HUES48 (cell line): ENCODE measurements around the gene SLMAP.
A peak's percentile ranks its signal among the peaks of the same experiment; 100 is the strongest.

ENCODE experiments used
- H3K27ac ChIP-seq: one replicate; pipeline ENCODE4 v1.7.0; 2013; ENCODE audit warnings: low read depth, low read length, inconsistent platforms
- H3K27me3 ChIP-seq: 2 replicates; pipeline ENCODE4 v1.6.1; 2013; ENCODE audit warnings: mild to moderate bottlenecking, low read length; ENCODE audit not compliant: control insufficient read depth, insufficient read depth
- H3K36me3 ChIP-seq: 2 replicates; pipeline ENCODE4 v1.6.1; 2013; ENCODE audit warnings: low read length; ENCODE audit not compliant: control insufficient read depth, insufficient read depth
- H3K4me1 ChIP-seq: 2 replicates; pipeline ENCODE4 v1.6.1; 2013; ENCODE audit warnings: mild to moderate bottlenecking, low read length; ENCODE audit not compliant: control insufficient read depth, insufficient read depth
- H3K4me3 ChIP-seq: 2 replicates; pipeline ENCODE4 v1.5.1; 2013; ENCODE audit warnings: mild to moderate bottlenecking, low read depth, low read length
- H3K9ac ChIP-seq: 2 replicates; pipeline ENCODE4 v1.6.1; 2013; ENCODE audit warnings: mild to moderate bottlenecking, low read depth, low read length, moderate library complexity
- H3K9me3 ChIP-seq: 2 replicates; pipeline ENCODE4 v1.6.1; 2013; ENCODE audit warnings: low read length; ENCODE audit not compliant: control insufficient read depth, insufficient read depth

The SLMAP gene

DNA sequence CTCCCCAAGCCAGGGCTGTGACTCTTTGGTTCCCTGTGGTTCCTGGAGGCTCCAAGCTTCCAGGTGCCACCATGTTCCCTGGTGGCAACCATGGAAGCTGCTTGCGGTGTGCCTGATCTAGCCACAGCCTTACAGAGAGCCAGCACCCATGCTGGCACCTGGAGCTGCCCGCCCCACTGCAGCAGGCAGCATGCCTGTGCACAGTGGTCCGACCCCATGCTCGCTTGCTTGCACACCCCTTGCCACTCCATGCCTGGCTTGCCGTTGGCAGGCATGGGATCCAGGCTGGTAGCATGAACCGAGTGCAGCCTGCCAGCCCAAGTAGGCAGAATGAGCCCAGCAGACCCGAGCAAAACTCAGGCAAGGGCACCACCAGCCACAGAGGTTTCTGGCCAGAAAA, 53.9 kb downstream of the SLMAP start:
- Histone ChIP-seq H3K9me3 (no peaks in the 10 kb centered on the region), H3K27ac (no peak overlapping the region), H3K36me3 (no peaks in the 10 kb centered on the region), H3K4me3 (no peak overlapping the region), H3K9ac (no peak overlapping the region), H3K4me1 (peaks cover 11% of the 10 kb centered on the region), H3K27me3 (no peaks in the 10 kb centered on the region)

DNA sequence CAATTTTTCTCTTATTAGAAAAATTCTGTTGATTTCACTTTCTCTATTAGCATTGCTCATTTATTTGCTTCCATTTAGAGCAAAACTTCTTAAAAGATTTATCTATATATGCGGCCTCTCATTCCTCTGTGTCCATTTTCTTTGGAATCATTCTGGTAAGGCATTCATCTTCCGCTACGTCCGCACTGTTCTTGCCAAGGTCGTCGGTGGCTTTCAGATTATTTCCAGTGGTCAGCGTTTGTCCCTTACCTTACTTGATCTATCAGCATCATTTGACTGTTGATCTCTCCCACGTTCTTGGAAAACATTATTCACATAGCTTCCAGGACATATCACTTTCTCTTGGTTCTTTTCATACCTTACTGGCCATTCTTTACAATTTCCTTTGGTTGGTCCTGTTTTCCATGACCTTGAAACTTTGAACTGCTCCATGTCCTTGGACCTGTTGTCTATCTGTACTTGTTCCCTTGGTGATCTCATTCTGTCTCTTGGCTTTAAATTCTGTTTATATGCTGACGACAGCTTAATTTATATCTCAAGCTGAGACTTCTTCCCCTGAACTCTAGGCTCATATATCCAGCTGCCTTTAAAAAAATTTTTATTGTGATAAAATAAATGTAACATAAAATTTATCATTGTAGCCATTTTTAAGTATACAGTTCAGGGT, 54.5 kb downstream of the SLMAP start:
- Histone ChIP-seq H3K9ac (no peak overlapping the region), H3K4me3 (no peak overlapping the region), H3K27ac (no peak overlapping the region), H3K9me3 (no peaks in the 10 kb centered on the region), H3K27me3 (no peaks in the 10 kb centered on the region), H3K4me1 (peaks cover 9% of the 10 kb centered on the region), H3K36me3 (no peaks in the 10 kb centered on the region)

DNA sequence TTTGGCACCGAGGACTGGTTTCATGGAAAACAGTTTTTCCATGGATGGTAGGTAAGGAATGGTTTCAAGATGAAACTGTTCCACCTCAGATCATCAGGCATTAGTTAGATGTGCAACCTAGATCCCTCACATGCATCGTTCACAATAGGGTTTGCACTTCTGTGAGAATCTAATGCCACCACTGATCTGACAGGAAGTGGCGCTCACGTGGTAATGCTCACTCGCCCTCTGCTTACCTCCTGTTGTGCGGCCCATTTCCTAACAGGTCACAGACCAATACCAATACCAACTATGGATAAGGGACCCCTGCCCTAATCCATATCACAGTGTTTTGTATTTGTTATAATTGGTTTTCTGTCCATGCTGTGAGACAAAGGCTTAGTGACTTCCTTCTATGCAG, 58.9 kb downstream of the SLMAP start:
- H3K4me3 ChIP-seq = no peak overlapping the region
- H3K27ac ChIP-seq = no peak overlapping the region
- H3K27me3 ChIP-seq = no peaks in the 10 kb centered on the region
- no peak overlapping the region for H3K9ac ChIP-seq
- 0 out of 2 replicates have a peak, but pooled peaks cover 5% of the 10 kb centered on the region for H3K4me1 ChIP-seq
- no peaks in the 10 kb centered on the region for H3K36me3 ChIP-seq
- H3K9me3 ChIP-seq = no peaks in the 10 kb centered on the region

DNA sequence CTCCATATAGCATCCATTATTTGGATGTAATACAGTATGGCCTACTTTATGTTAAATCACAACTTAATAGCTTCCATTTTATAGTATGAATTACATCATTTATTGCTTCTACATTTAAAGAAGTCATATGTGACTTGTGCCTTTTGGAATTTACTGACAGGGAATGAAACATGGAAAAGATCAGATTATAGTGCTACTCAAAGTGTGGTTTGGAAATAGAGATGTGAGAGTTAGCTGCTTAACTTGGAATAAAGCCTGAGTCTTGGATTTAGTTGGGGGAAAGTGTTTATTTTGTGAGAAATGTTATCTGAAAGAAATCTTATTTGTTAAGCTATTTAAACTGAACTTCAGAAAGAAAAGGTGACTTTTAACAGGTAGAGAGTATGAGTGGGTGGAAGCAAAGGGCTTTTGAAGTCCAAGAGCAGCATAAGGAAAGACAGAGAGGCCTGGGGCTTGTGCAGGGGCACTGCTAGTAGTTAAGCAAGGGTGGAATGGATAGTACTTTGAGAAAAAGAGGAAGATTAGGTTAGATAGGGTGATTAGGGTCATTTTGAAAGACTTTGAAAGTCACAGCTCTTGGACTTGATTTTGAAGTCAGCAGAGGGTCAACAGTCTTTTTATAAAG, 60.5 kb downstream of the SLMAP start:
- Histone ChIP-seq H3K27ac (no peak overlapping the region), H3K9me3 (no peaks in the 10 kb centered on the region), H3K4me3 (no peak overlapping the region)

DNA sequence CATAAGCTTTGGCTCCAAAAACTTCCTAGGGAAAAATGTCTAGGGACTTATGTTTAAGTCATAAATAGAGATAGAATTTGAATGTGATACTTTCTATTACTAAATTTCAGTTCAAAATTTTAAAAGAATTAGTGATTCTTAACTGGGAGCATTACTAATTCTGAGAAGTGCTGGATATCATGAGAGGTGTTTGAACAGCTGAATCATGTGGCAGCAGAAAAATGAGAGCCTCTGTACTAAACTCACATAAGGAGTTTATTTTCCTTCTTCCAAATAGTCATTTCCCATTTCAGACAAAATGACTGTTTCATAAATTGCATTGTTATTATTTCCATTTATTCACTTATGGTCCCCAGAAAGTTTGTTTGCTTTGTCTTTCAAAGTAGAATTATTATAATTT, 62.7 kb downstream of the SLMAP start:
- Histone ChIP-seq H3K36me3 (no peaks in the 10 kb centered on the region), H3K27ac (no peak overlapping the region), H3K4me3 (no peak overlapping the region), H3K4me1 (peaks cover 28% of the 10 kb centered on the region), H3K27me3 (no peaks in the 10 kb centered on the region), H3K9me3 (no peaks in the 10 kb centered on the region), H3K9ac (no peak overlapping the region)

More for the DNA sequence above, 60.5 kb downstream of the SLMAP start:
- Histone ChIP-seq H3K4me1 (peaks cover 19% of the 10 kb centered on the region), H3K27me3 (no peaks in the 10 kb centered on the region), H3K9ac (no peak overlapping the region), H3K36me3 (no peaks in the 10 kb centered on the region)

DNA sequence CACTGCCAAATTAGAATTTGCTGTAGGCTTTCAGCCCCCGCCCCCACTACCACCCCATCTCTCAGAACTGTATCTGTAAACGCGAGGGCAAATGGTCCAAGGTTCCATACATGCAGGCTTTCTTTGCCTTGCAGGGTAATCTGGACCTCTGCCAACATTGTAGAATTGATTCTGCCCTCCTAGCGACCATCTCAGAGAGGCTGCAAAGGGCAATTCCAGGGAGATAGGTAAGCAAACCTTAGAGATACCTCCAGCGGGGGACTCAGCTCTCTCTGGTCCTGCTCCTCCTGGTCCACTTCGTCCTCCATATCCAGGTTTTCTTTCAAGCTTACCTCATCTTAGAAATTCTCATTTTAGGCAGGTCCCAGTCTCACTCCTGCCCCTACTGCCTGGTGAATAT, 64.4 kb downstream of the SLMAP start:
- no peaks in the 10 kb centered on the region for H3K27me3 ChIP-seq
- no peaks in the 10 kb centered on the region for H3K9me3 ChIP-seq
- no peak overlapping the region for H3K4me3 ChIP-seq
- no peak overlapping the region for H3K9ac ChIP-seq
- H3K27ac ChIP-seq = no peak overlapping the region
- H3K36me3 ChIP-seq = no peaks in the 10 kb centered on the region
- peaks cover 37% of the 10 kb centered on the region for H3K4me1 ChIP-seq

DNA sequence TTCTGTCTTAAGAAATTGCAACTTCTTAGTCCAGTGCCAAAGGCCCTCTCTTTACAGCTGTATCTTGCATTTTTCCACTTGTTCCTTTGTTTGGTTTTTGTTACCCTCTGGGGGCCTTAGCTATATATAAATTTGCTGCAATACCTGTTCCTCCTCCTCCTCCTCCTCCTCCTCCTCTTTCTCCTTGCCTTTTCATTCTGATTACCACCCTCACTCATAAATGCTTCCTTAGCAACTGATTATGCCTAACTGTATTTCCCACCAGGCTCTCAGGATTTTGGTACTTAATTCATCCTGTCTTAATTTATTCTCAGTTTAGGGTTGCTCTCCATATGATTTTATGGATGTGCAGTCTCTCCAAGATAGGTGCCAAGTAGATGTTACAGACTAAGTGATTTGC, 65.7 kb downstream of the SLMAP start:
- Histone ChIP-seq H3K4me1 (peaks cover 50% of the 10 kb centered on the region), H3K27ac (no peak overlapping the region), H3K4me3 (no peak overlapping the region), H3K9me3 (no peaks in the 10 kb centered on the region), H3K36me3 (no peaks in the 10 kb centered on the region), H3K27me3 (no peaks in the 10 kb centered on the region), H3K9ac (no peak overlapping the region)

DNA sequence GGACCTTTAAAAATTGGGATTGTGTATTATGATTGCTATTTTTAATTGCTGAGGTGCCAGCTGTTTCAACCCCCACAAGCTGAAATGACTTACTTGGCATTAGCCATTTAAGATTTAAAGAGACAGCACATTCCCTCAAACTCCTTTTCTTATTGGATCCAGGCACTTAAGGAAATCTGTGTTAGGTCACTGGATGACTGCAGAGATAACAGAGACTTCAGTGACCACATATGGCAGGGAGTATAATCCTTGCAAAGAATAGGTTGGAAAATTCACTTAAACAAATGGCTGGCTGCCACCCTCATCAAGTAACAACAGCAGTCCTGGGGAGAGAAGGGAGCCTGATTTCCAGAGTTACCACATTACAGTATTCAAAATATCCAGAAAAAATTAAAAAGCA, 66.6 kb downstream of the SLMAP start:
- no peak overlapping the region for H3K4me3 ChIP-seq
- H3K9ac ChIP-seq = no peak overlapping the region
- H3K4me1 ChIP-seq = peaks cover 59% of the 10 kb centered on the region
- no peaks in the 10 kb centered on the region for H3K27me3 ChIP-seq
- H3K36me3 ChIP-seq = no peaks in the 10 kb centered on the region
- no peak overlapping the region for H3K27ac ChIP-seq
- H3K9me3 ChIP-seq = no peaks in the 10 kb centered on the region

DNA sequence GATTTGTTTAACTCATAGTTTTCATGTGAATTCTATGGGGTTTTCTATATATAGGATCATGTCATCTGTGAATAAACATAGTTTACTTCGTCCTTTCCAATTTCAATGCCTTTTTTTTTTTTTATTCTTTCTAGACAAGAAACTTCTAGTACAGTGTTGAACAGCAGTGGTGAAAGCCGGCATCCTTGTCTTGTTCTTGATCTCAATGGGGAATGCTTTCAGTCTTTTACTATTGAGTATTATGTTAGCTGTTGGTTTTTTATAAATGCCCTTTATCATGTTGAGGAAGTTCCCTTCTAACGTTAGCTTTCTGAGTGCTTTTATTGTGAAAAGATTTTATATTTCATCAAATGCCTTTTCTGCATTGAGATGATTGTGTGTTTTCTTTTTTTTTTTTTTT, 69.0 kb downstream of the SLMAP start:
- Histone ChIP-seq H3K9ac (no peak overlapping the region), H3K27me3 (no peaks in the 10 kb centered on the region), H3K9me3 (no peaks in the 10 kb centered on the region), H3K27ac (no peak overlapping the region), H3K36me3 (no peaks in the 10 kb centered on the region), H3K4me3 (no peak overlapping the region), H3K4me1 (peaks cover 60% of the 10 kb centered on the region)

DNA sequence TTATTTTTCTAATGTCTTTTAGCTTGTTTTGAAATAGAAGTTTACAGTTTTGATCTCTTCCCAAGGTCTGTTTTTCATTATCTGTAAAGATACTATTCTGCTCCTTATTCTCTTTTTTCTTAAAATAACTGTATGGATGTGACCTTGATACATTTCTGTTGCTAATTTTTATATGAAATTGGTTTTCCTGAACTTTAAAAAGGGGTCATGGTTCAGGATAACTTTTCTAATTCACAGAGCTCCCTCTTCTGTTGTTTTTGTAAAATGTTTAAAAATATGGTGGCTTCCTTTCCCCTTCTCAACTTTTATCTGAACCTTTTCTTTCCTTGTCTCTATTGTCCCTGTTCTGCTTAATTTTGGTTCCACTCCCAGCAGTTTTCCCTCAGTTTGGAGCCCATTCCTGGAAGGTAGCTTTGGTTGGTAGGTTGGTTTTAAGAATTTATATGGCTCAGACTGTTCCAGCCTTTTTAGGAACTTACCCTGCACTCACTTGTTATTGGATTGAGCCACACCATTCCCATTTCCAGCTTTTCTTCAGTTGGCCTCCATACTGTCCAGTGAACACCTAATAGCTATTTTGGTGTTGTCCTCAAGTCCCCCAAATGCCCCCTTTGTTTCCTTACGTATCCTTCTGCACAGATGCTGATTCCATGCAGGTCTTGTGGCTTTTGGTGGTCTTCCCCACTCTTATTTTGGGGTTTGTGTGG, 70.3 kb downstream of the SLMAP start:
- Histone ChIP-seq H3K9me3 (no peaks in the 10 kb centered on the region), H3K27me3 (no peaks in the 10 kb centered on the region), H3K36me3 (no peaks in the 10 kb centered on the region), H3K9ac (peak overlapping the region; percentile 11; the same call in 1 of the 2 replicates), H3K4me1 (peaks cover 51% of the 10 kb centered on the region), H3K27ac (peak overlapping the region; percentile 22), H3K4me3 (no peak overlapping the region)
